Esophagus (tissue), 2 donors: ENCODE data around the gene CYB561. TPM values are rescaled to one million over a fixed set of nuclear protein-coding genes. Genes with fewer than 3 reads are reported as not detected.

Experiments used
- H3K27ac ChIP-seq, 2 donors: one replicate each; pipeline ENCODE4 v1.5.1; 2013; ENCODE audit warnings: low read depth in 2 of 2, mild to moderate bottlenecking in 2 of 2, inconsistent platforms in 1 of 2, low read length in 1 of 2, moderate library complexity in 1 of 2
- H3K27me3 ChIP-seq, 2 donors: one replicate each; pipeline ENCODE4 v1.6.1; 2013; ENCODE audit warnings: low read length in 2 of 2, control low read depth in 1 of 2, mild to moderate bottlenecking in 1 of 2; ENCODE audit not compliant: insufficient read depth in 2 of 2, control insufficient read depth in 1 of 2
- H3K36me3 ChIP-seq, 2 donors: one replicate each; pipeline ENCODE4 v1.6.1; 2013; ENCODE audit warnings: low read length in 1 of 2; ENCODE audit not compliant: control insufficient read depth in 2 of 2, insufficient read depth in 2 of 2
- H3K4me1 ChIP-seq, 2 donors: one replicate each; pipeline ENCODE4 v1.6.1; 2013; ENCODE audit warnings: low read length in 1 of 2; ENCODE audit not compliant: control insufficient read depth in 2 of 2, insufficient read depth in 2 of 2
- H3K4me3 ChIP-seq, 2 donors: one replicate each; pipeline ENCODE4 v1.5.1; 2013; ENCODE audit warnings: low read length in 2 of 2, mild to moderate bottlenecking in 2 of 2, low read depth in 1 of 2, moderate library complexity in 1 of 2
- H3K9me3 ChIP-seq, 2 donors: one replicate each; pipeline ENCODE4 v1.6.1; 2013; ENCODE audit warnings: mild to moderate bottlenecking in 2 of 2, low read depth in 1 of 2, low read length in 1 of 2, moderate library complexity in 1 of 2; ENCODE audit not compliant: control insufficient read depth in 2 of 2, insufficient read depth in 1 of 2
- WGBS, 2 donors: extraction: QIAGEN DNeasy Blood & Tissue Kit; methylation state at CpG; one replicate each; pipeline ENCODE4 v1.1.7; 2013; 5-methylcytosine and 5-hydroxymethylcytosine counted together
- polyA plus RNA-seq, 2 donors: library from polyadenylated mRNA; stranded (reverse); fragments of 200-250 nt; gene quantifications; one replicate each; pipeline ENCODE4 v1.2.3, GENCODE V29; 2013
- donor health status: healthy with polysubstance abuse.
- donor health status: Bipolar disorder and iron deficiency.

The CYB561 gene
- polyA plus RNA-seq, 2 donors = 35.0 to 45.6 TPM

GRCh38 chr17:63444457-63444856, 1.6 kb downstream of the CYB561 start:
- Histone ChIP-seq H3K27me3 (no peaks in the 10 kb centered on the region), H3K36me3 (peaks cover 0 to 3% of the 10 kb centered on the region in 2 donors), H3K9me3 (no peaks in the 10 kb centered on the region), H3K4me1 (peaks cover 0 to 10% of the 10 kb centered on the region in 2 donors), H3K4me3 (no peak overlapping the region), H3K27ac (no peak overlapping the region)
- WGBS, 2 donors = 76 to 78% methylated on average over 3 of the region's 3 CpGs

- no peak overlapping the region for H3K4me3 ChIP-seq
- WGBS, 2 donors = 84 to 89% methylated on average over 6 of the region's 6 CpGs
- no peaks in the 10 kb centered on the region for H3K9me3 ChIP-seq
- H3K36me3 ChIP-seq = peaks cover 0 to 3% of the 10 kb centered on the region in 2 donors
- H3K4me1 ChIP-seq = peaks cover 0 to 10% of the 10 kb centered on the region in 2 donors
- no peaks in the 10 kb centered on the region for H3K27me3 ChIP-seq
- H3K27ac ChIP-seq = no peak overlapping the region
Observed at GRCh38 chr17:63443053-63443452, 3.1 kb downstream of the CYB561 start.

GRCh38 chr17:63442549-63443035, 3.5 kb downstream of the CYB561 start:
- Histone ChIP-seq H3K36me3 (peaks cover 0 to 3% of the 10 kb centered on the region in 2 donors), H3K27me3 (no peaks in the 10 kb centered on the region), H3K27ac (no peak overlapping the region), H3K4me1 (peaks cover 0 to 8% of the 10 kb centered on the region in 2 donors), H3K9me3 (no peaks in the 10 kb centered on the region), H3K4me3 (no peak overlapping the region)
- 76 to 83% methylated on average over 11 of the region's 11 CpGs for WGBS, 2 donors

- Histone ChIP-seq H3K9me3 (no peaks in the 10 kb centered on the region), H3K36me3 (peaks cover 0 to 3% of the 10 kb centered on the region in 2 donors), H3K4me3 (no peak overlapping the region), H3K27me3 (no peaks in the 10 kb centered on the region), H3K27ac (no peak overlapping the region), H3K4me1 (peaks cover 0 to 8% of the 10 kb centered on the region in 2 donors)
- 81 to 88% methylated on average over 8 of the region's 8 CpGs for WGBS, 2 donors
Observed at GRCh38 chr17:63442074-63442473, 4.0 kb downstream of the CYB561 start.

GRCh38 chr17:63441654-63442053, 4.5 kb downstream of the CYB561 start:
- Histone ChIP-seq H3K4me1 (peaks cover under 1 to 11% of the 10 kb centered on the region in 2 donors), H3K27ac (no peak overlapping the region), H3K36me3 (peaks cover 0 to 4% of the 10 kb centered on the region in 2 donors), H3K27me3 (no peaks in the 10 kb centered on the region), H3K4me3 (no peak overlapping the region), H3K9me3 (no peaks in the 10 kb centered on the region)
- WGBS, 2 donors = 71 to 75% methylated on average over 13 of the region's 13 CpGs

GRCh38 chr17:63440770-63441335, 5.3 kb downstream of the CYB561 start:
- Histone ChIP-seq H3K4me3 (no peak overlapping the region), H3K27ac (peak overlapping the region in 1 of 2 donors; percentile 0), H3K27me3 (no peaks in the 10 kb centered on the region), H3K9me3 (no peaks in the 10 kb centered on the region), H3K36me3 (peaks cover 0 to 8% of the 10 kb centered on the region in 2 donors), H3K4me1 (peaks cover 5 to 19% of the 10 kb centered on the region in 2 donors)
- 82 to 83% methylated on average over 16 of the region's 16 CpGs for WGBS, 2 donors

- Histone ChIP-seq H3K27me3 (no peaks in the 10 kb centered on the region), H3K36me3 (peaks cover 0 to 8% of the 10 kb centered on the region in 2 donors), H3K4me1 (peaks cover 10 to 20% of the 10 kb centered on the region in 2 donors), H3K9me3 (no peaks in the 10 kb centered on the region), H3K4me3 (no peak overlapping the region), H3K27ac (peak overlapping the region in 1 of 2 donors; percentile 16)
- 76 to 78% methylated on average over 22 of the region's 22 CpGs for WGBS, 2 donors
Observed at GRCh38 chr17:63440127-63440769, 5.9 kb downstream of the CYB561 start.

- H3K27me3 ChIP-seq = no peaks in the 10 kb centered on the region
- WGBS, 2 donors = 58 to 64% methylated on average over 8 of the region's 8 CpGs
- H3K4me3 ChIP-seq = no peak overlapping the region
- no peaks in the 10 kb centered on the region for H3K9me3 ChIP-seq
- H3K36me3 ChIP-seq = peaks cover 0 to 8% of the 10 kb centered on the region in 2 donors
- H3K27ac ChIP-seq = peak overlapping the region in 1 of 2 donors; percentile 16
- H3K4me1 ChIP-seq = peaks cover 13 to 24% of the 10 kb centered on the region in 2 donors
Observed at GRCh38 chr17:63439687-63440086, 6.4 kb downstream of the CYB561 start.

- H3K9me3 ChIP-seq = no peaks in the 10 kb centered on the region
- WGBS, 2 donors = 66 to 70% methylated on average over 46 of the region's 46 CpGs
- H3K36me3 ChIP-seq = peaks cover 0 to 10% of the 10 kb centered on the region in 2 donors
- H3K4me1 ChIP-seq = peaks cover 13 to 27% of the 10 kb centered on the region in 2 donors
- H3K27ac ChIP-seq = no peak overlapping the region
- H3K27me3 ChIP-seq = no peaks in the 10 kb centered on the region
- H3K4me3 ChIP-seq = no peak overlapping the region
Observed at GRCh38 chr17:63438092-63439051, 7.7 kb downstream of the CYB561 start.
